Occipital lobe (tissue), 2 donors: ENCODE data around the gene MPST. TPM values are rescaled to one million over a fixed set of nuclear protein-coding genes. Genes with fewer than 3 reads are reported as not detected.

ENCODE experiments used
- DNase-seq: peaks from one replicate; lab custom pipeline; 2025; lab: John Stamatoyannopoulos, UW
- total RNA-seq: library from RNA; depleted of rRNA; stranded (reverse); fragments of >200 nt; gene quantifications from one replicate; pipeline ENCODE4 v1.2.3, GENCODE V29; 2014

MPST gene
- total RNA-seq, 1 donor from 2014 or later, result 28.1 TPM

GRCh38 chr22:37000676-37001534 lies 18.6 kb upstream of the MPST start:
- no peak for DNase-seq

- DNase-seq, result no peak
These were observed 17.7 kb upstream of the MPST start for GRCh38 chr22:37001826-37002225.

DNA sequence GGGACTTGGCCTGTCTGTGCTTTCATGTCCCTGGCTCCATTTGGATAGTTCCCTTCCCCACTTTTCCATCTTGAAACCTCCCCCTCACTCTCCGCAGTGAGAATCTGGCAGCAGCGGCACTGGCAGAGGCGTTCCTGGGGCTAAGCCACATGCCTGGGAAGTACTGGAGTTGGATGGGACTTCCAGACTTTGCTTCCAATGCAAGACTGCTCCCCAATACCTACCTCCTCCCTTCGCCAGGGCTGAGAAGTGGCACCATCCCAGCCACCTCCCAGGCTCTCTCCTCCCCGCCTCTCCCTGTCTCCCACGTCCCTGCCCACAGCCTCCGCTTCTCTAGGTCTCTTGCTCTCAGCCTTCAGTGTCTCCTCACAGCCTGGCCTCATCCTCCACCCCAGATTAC lies 16.9 kb upstream of the MPST start:
- peak; percentile 72 for DNase-seq

DNA sequence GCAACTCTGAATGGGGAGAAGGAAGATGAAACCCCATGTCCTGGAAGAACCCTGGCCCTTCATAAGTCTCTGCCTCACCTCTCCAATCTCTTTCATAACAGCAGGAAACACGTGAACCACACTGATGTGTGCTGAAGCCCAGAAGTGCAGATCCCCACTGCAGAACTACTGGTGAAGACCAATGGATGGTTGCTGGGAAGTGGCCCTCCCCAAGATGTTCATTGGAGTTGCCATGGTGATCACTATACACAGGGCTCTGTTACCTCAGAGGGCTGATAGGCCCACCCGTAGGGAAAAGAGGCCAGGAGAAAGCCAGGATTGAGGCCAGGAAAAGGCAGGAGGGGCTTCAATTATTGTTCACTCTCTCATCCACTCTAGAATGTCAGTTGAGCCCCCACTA lies 11.9 kb upstream of the MPST start:
- DNase-seq, result no peak

DNA sequence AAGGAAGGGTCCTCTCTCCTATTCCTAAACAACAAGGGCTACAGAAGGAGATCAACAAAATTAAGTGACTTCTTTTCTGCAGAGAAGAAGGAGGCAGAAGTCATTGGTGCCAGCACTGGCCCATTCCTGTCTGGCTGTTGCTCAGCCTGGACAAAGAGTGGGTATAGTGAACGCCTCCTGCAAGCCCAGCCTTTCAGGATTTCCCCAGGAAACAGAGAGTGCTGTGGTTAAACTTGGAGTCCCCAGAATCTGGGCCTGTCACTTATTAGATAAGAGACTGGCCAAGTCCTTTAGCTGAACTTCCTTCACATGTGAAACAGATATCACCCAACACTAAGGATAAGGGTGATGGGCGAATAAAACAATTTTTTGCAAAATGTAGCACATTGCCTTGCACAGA lies 11.2 kb upstream of the MPST start:
- no peak for DNase-seq

DNA sequence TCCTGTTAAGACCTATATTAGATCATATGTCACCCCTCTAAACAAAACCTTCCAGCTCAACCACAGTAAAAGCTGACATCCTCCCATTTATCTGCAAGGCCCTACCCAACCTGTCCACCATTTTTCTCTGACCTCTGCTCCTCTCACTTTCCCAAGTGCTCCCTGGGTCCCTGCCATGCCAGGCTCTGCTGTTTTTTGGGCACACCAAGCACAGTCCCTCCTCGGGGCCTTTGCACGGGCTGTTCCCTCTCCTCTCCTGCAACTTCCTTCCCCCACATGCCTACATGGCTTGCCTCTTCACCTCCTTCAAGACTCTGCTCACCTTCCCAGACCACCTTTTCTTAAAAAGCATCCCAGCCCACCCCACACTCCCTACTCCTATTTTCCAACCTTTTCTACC lies 10.1 kb upstream of the MPST start:
- DNase-seq, result no peak

- no peak for DNase-seq
These were observed 9.4 kb upstream of the MPST start for GRCh38 chr22:37010174-37010573.

DNA sequence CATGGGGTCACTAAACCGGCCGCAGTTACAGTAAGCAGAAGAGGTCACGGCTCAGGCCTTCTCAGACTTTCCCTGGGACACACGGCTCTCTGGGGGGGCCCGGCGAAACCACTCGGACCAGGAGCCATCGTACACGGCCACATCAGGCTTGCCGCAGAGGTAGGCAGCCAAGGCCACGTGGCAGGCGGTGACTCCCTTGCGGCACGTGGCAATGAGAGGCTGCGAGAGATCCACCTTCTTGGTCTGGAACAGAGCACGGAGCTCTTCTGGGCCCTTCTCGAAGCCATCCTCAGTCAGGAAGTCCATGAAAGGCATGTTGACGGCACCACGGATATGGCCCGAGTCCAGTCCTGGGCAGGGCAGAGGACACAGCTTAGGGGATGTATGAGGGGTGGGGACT lies 8.6 kb upstream of the MPST start:
- DNase-seq, result no peak

DNA sequence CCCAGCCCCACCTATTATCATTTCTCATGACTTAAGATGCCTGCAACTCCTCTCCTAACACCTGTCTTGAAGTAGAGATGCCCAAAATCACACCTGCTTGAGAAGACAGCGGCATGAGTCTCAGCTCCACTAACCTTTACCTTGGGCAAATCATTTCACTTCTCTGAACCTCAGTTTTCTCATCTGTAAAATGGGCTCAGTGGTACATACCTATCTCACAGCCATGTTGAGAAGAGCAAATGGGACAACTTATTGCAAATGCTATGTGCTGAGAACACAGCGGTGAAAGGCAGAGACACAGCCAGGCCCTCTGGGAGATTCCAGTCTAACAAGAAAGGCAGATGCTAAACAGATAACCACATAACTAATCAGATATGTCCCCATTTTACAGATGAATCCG lies 8.1 kb upstream of the MPST start:
- no peak for DNase-seq

GRCh38 chr22:37012262-37012904 lies 7.2 kb upstream of the MPST start:
- no peak for DNase-seq

DNA sequence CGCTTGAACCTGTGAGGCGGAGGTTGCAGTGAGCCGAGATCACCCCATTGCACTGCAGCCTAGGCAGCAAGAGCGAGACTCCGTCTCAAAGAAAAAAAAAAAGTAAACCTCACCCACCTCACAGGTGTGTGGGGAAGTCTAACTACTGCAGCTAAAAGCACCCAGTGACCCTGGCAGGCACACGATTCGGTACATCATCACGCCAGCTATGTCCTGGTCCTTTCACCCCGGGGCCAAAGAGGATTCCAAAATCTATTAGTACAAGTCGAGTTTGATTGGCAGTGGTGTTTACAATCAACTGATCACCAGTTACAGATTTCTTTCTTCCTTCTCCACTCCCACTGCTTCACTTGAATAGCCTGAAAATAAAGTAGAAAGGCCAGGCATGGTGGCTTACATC lies 6.6 kb upstream of the MPST start:
- DNase-seq, result no peak

GRCh38 chr22:37014415-37014806 lies 5.1 kb upstream of the MPST start:
- no peak for DNase-seq

GRCh38 chr22:37014835-37015586 lies 4.5 kb upstream of the MPST start:
- no peak for DNase-seq

DNA sequence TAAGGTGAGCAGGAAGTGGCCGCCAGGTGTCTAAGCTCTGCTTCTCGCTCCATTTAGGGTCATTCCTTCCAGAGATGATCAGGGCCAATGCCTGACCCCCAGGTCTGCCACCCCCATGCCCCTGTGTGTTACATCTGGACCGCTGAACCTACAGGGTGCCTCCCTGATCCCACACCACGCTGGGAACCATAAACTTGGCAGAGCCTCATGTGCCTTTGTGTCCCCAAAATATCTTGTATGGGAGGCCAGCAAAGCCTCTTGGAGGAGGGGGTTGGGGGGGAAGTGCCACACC lies 4.0 kb upstream of the MPST start:
- no peak for DNase-seq

DNA sequence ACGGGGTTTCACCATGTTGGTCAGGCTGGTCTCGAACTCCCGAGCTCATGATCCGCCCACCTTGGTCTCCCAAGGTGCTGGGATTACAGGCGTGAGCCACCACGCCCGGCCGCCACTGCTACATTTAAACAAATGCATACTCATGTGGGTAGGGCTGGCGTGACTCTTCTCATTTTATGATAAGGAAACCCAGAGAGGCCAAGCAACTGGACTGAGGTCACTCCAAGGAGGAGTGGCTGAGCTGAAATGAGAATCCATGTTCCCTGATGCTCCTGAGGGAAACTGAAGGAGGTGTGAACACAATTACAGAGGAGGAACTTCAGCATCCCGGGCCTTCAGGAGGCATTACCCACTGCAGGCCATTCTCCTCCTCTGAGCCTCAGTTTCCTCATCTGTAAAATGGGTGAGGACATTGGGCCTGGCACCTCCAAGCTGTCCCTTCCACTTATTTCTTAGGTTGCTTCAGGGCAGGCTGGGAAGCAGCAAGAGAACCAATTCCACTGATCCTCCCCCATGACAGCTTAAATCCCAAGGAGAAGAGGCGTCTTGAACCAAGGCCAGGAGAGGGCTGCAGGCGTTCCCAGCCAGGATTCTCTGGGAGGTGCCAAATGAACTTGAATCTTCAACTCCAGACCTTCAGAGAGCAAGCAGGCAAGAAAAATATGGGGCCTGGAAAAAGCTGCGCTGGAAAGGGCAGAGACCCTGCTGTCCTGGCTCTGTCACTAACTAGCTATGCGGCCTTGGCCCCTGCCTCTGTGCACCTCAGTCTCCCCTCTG lies 3.2 kb upstream of the MPST start:
- DNase-seq, result no peak

DNA sequence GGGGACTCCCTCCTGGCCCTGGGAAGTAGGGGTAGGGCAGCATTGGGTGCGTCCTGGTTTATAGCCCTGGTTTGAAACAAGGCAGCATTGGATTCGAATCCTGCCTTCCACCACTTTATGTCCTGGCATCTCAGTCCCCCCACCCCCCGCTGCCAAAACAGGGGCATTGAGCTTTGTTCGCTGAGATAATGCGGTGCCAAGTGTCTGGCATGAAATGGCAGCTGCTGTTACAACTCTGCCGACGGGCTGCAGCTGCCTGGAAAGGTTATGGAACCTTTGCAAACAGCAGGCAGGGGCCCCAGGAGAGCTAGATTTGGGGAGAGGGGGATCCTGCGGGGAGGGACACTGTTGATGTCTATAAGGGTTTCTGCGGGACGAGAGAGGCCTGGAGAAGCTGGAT lies 2.2 kb upstream of the MPST start:
- DNase-seq, result no peak

GRCh38 chr22:37018086-37018814 lies 1.3 kb upstream of the MPST start:
- DNase-seq, result no peak

DNA sequence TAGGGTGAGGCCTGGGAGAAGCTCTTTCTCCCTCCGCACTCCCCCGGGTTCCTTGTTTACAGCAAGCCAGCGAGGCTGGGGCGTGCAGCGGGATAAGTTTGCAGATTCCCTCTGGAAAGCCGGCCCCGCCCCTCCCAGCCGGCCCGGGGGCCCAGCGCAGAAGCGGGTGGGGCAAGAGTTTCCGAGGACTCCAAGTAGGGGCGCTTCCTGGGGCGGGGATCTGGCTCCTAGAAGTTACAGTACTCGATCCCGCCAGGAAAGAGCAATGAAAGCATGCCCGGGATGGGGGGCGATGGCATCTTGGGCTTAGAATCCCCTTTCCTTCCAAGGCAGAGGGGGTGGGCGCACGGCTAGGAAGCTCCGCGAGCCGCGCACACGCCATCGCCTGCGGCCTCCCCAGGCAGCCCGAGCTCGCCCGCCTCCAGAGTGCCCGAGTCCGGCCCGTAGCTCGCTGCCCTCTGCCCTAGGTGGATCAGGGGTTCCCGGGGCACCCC lies 680 bp upstream of the MPST start:
- DNase-seq, result no peak

DNA sequence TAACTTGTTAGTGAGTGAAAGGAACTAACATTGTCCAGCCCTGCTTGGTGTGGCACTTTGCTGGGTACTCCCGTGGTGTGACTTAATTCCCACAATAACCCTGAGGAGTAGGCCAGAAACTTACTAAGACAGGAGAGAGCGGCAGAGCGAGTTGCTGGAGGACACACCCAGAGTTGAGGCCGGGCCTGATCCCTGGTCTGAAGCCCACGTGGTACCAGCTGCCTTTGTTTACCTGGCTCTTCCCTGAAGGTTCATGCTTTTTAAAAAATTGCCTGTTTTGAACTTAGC lies 594 bp downstream of the MPST start:
- no peak for DNase-seq

- no peak for DNase-seq
These were observed 1.5 kb downstream of the MPST start for GRCh38 chr22:37021041-37021440.
